Keratinocyte (primary cell): ENCODE results near the gene MBTPS1. TPM values are rescaled to one million over a fixed set of nuclear protein-coding genes. Genes with fewer than 3 reads are reported as not detected.
A peak's percentile ranks its signal among the peaks of the same experiment; 100 is the strongest.

ENCODE experiments used
- DNase-seq: peaks from one replicate; pipeline ENCODE4 v3.0.0-alpha.2; 2011; ENCODE audit warnings: low read depth, missing footprints, low spot score
- FAIRE-seq: peaks from 2 replicates; lab custom pipeline; 2011; peaks lifted over from hg19 to GRCh38; lab: Jason Lieb, UNC
- H2AFZ ChIP-seq: 2 replicates; pipeline ENCODE4 v1.6.0; 2012; ENCODE audit warnings: low read length, control low read depth, inconsistent platforms; ENCODE audit not compliant: control insufficient read depth
- H3K27ac ChIP-seq: 2 replicates; pipeline ENCODE4 v1.5.1; 2011; ENCODE audit warnings: low read length; ENCODE audit not compliant: control insufficient read depth, insufficient read depth
- H3K27me3 ChIP-seq: 3 replicates; pipeline ENCODE4 v1.6.0; 2011; ENCODE audit warnings: low read length; ENCODE audit not compliant: control insufficient read depth, insufficient read depth; ENCODE audit errors: extremely low read depth
- H3K36me3 ChIP-seq, 2 experiments: 2 replicates in 1 of 2; 3 replicates in 1 of 2; pipeline ENCODE4 v1.5.1; 2011; ENCODE audit warnings: low read length in 2 of 2, mild to moderate bottlenecking in 1 of 2; ENCODE audit not compliant: control insufficient read depth in 2 of 2, insufficient read depth in 2 of 2; ENCODE audit errors: extremely low read depth in 1 of 2
- H3K4me1 ChIP-seq: 3 replicates; pipeline ENCODE4 v1.5.1; 2011; ENCODE audit warnings: low read length; ENCODE audit not compliant: control insufficient read depth, insufficient read depth; ENCODE audit errors: extremely low read depth
- H3K4me2 ChIP-seq: 3 replicates; pipeline ENCODE4 v1.6.0; 2011; ENCODE audit warnings: low read depth, low read length; ENCODE audit not compliant: control insufficient read depth, insufficient read depth; ENCODE audit errors: extremely low read depth
- H3K4me3 ChIP-seq, 3 experiments: fragments of 200-600 bp in 1 of 3; sonication (generic) in 1 of 3; 2 replicates in 2 of 3; 3 replicates in 1 of 3; pipeline ENCODE4 v1.5.1; 2011 to 2016; ENCODE audit warnings: low read length in 3 of 3, mild to moderate bottlenecking in 3 of 3, control low read depth in 2 of 3, inconsistent platforms in 1 of 3, low read depth in 1 of 3, mixed read lengths in 1 of 3, mixed run types in 1 of 3, moderate library complexity in 1 of 3; ENCODE audit not compliant: control insufficient read depth in 2 of 3, insufficient read depth in 2 of 3; ENCODE audit errors: extremely low read depth in 1 of 3
- H3K79me2 ChIP-seq: 2 replicates; pipeline ENCODE4 v1.6.0; 2012; ENCODE audit warnings: low read length; ENCODE audit not compliant: control insufficient read depth, insufficient read depth
- H3K9ac ChIP-seq: 3 replicates; pipeline ENCODE4 v1.6.0; 2011; ENCODE audit warnings: low read length; ENCODE audit not compliant: control insufficient read depth, insufficient read depth; ENCODE audit errors: extremely low read depth
- H3K9me1 ChIP-seq: 3 replicates; pipeline ENCODE4 v1.6.0; 2011; ENCODE audit warnings: low read length; ENCODE audit not compliant: control insufficient read depth, insufficient read depth; ENCODE audit errors: extremely low read depth
- H3K9me3 ChIP-seq: 2 replicates; pipeline ENCODE4 v1.5.1; 2012; ENCODE audit warnings: low read depth, low read length; ENCODE audit not compliant: control insufficient read depth
- H4K20me1 ChIP-seq: 3 replicates; pipeline ENCODE4 v1.6.0; 2011; ENCODE audit warnings: low read length; ENCODE audit not compliant: control insufficient read depth, insufficient read depth; ENCODE audit errors: extremely low read depth
- EZH2 ChIP-seq: IDR thresholded peaks from one replicate; pipeline ENCODE4 v1.6.1; 2012; ENCODE audit warnings: inconsistent platforms, mild to moderate bottlenecking, low read length, moderate library complexity
- dilution Hi-C: fragments of 300-500 bp; cut with MboI; formaldehyde crosslinking; loops from one replicate; pipeline ENCODE4 v1.7.0; 2020; ENCODE audit warnings: low sequenced_read_pairs; ENCODE audit not compliant: extremely low pct_ligation_motif_present
- polyA plus RNA-seq, 5 experiments: library from polyadenylated mRNA; depleted of rRNA in 3 of 5; stranded (reverse) in 3 of 5; stranded (forward) in 1 of 5; unstranded in 1 of 5; fragments of >200 nt; gene quantifications; 1 replicate in 1 of 5; 2 replicates in 3 of 5; 3 replicates in 1 of 5; pipeline versions ENCODE4 v1.2.1 to v1.2.3, GENCODE V29; 2011 to 2012; ENCODE audit warnings: missing spikeins in 2 of 5, low read depth in 1 of 5, low replicate concordance in 1 of 5
- TF ChIP-seq, protein P1 (sequence below), 3 experiments: IDR thresholded peaks in 1 of 3; conservative IDR thresholded peaks in 1 of 3; optimal IDR thresholded peaks in 1 of 3; 2 replicates in 2 of 3; 3 replicates in 1 of 3; pipeline versions ENCODE3 to v1.5.1; 2011; ENCODE audit warnings: low read length in 3 of 3, mild to moderate bottlenecking in 3 of 3, moderate library complexity in 2 of 3, control low read depth in 1 of 3, inconsistent platforms in 1 of 3; ENCODE audit not compliant: insufficient read depth in 2 of 3; ENCODE audit errors: extremely low read depth in 1 of 3

The MBTPS1 gene
- polyA plus RNA-seq, 1 donor (not counting 4 experiments of a cell fraction or from before 2014, with no cell fraction given) = 56.0 TPM

GRCh38 chr16:84150926-84151325 lies 34.2 kb upstream of the MBTPS1 start:
- Histone ChIP-seq H3K27ac (no peak overlapping the region), H3K9me1 (no peaks in the 10 kb centered on the region), H3K9me3 (no peaks in the 10 kb centered on the region), H3K4me3 (no peak overlapping the region), H3K9ac (no peak overlapping the region), H3K27me3 (no peaks in the 10 kb centered on the region), H3K4me2 (no peak overlapping the region), H3K4me1 (no peaks in the 10 kb centered on the region), H4K20me1 (no peaks in the 10 kb centered on the region), H2AFZ (no peak overlapping the region), H3K36me3 (no peaks in the 10 kb centered on the region), H3K79me2 (no peaks in the 10 kb centered on the region)
- no peak for TF ChIP-seq EZH2
- TF ChIP-seq, protein P1, sequence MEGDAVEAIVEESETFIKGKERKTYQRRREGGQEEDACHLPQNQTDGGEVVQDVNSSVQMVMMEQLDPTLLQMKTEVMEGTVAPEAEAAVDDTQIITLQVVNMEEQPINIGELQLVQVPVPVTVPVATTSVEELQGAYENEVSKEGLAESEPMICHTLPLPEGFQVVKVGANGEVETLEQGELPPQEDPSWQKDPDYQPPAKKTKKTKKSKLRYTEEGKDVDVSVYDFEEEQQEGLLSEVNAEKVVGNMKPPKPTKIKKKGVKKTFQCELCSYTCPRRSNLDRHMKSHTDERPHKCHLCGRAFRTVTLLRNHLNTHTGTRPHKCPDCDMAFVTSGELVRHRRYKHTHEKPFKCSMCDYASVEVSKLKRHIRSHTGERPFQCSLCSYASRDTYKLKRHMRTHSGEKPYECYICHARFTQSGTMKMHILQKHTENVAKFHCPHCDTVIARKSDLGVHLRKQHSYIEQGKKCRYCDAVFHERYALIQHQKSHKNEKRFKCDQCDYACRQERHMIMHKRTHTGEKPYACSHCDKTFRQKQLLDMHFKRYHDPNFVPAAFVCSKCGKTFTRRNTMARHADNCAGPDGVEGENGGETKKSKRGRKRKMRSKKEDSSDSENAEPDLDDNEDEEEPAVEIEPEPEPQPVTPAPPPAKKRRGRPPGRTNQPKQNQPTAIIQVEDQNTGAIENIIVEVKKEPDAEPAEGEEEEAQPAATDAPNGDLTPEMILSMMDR (optimal IDR thresholded peaks at IDR 0.05 in 1 of 3, IDR thresholded peaks at IDR 0.05 in 1 of 3, conservative IDR thresholded peaks at IDR 0.05 in 1 of 3; ENCODE audit: extremely low read depth in 1 of 3, insufficient read depth in 2 of 3, low read length in 3 of 3) = no peak
- FAIRE-seq (no peak), DNase-seq (no peak)
- dilution Hi-C loops = no loop called here

DNA sequence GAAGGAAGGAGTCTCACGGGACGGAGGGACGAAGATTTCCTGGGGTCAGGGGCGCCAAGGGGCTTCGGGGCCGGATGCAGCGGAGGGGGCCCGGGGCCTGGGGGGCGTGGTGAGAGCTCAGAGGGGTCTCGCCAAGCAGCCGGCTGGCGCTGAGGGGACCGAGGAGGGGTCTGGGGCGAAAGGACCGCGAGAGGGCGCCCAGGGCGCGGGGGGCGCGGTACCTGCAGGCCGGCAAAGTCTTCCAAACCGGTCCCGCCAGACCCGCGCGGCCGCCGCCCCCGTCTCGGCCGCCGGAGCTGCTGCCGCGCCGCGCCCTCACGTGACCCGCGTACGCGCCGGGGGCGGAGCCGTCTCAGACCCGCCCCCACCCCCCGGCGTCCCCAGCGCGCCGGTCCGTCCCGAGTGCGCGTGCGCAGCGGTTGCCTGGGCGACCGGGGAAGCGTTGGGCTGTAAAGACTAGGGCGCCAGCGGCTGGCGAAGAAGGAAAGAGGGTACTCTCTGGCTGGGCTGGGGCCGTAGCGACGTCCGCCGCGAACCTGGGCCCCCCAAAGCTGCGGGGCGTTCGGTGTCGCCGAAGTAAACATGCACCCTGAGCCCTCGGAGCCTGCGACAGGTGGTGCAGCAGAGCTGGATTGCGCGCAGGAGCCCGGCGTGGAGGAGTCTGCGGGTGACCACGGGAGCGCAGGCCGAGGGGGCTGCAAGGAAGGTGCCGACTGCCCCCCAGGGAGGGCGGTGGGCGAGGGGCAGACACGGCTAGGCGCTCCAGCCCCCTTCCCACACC lies 28.3 kb upstream of the MBTPS1 start, which contains the start of the genes DNAAF1 and HSDL1:
Gene DNAAF1 (plus strand): TSS at position 450 of the 781 bp plus-strand sequence. CDS start 133 bp downstream, at position 583.
Gene HSDL1 (minus strand): TSS at position 319 of the 781 bp plus-strand sequence. CDS start 13,856 bp downstream, outside the sequence.
- TF ChIP-seq, protein P1 (optimal IDR thresholded peaks at IDR 0.05 in 1 of 3, IDR thresholded peaks at IDR 0.05 in 1 of 3, conservative IDR thresholded peaks at IDR 0.05 in 1 of 3; ENCODE audit: extremely low read depth in 1 of 3, insufficient read depth in 2 of 3, low read length in 3 of 3) = peak in 1 of 3 experiments; percentile 30
- no peak for TF ChIP-seq EZH2
- DNase-seq (peak; percentile 30), FAIRE-seq (no peak)
- Histone ChIP-seq H3K27me3 (no peaks in the 10 kb centered on the region), H3K4me3 (peak within 1 kb of the TSS; percentile 75 to 95 (median 90)), H3K4me1 (peaks cover 2% of the 10 kb centered on the region), H3K36me3 (no peaks in the 10 kb centered on the region), H3K27ac (no peak within 1 kb of the TSS), H3K9me3 (no peaks in the 10 kb centered on the region), H3K9ac (peak within 1 kb of the TSS; percentile 79), H3K4me2 (peak within 1 kb of the TSS; percentile 98), H2AFZ (peak within 1 kb of the TSS; percentile 90), H4K20me1 (no peaks in the 10 kb centered on the region), H3K79me2 (no peaks in the 10 kb centered on the region), H3K9me1 (no peaks in the 10 kb centered on the region)
- dilution Hi-C loops = no loop called here
